Measurements from ENCODE around the gene PNRC1.
"Not testable (repeated sequence)": the region's sequence is repeated elsewhere in the genome, so short reads cannot be mapped to it uniquely, and the experiment has no call there.

Gene PNRC1

DNA sequence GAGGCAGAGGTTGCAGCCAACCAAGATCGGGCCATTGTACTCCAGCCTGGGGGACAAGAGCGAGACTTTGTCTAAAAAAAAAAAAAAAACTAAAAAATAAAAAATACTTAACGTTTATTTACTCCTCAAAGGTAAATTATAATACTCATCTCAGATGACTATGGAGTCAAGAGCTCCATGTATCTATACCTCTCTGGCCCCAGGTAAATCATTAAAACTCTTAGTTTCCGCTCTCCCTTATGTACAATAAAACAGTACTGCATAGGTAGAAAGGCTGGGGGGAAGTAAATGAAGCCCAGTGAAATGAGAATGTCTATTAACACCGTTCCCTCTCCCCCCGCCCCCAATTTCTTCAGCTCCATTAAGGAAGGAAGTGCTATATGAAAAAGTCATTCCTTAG, 36.2 kb downstream of the PNRC1 start:
- no peak for DNase-seq

DNA sequence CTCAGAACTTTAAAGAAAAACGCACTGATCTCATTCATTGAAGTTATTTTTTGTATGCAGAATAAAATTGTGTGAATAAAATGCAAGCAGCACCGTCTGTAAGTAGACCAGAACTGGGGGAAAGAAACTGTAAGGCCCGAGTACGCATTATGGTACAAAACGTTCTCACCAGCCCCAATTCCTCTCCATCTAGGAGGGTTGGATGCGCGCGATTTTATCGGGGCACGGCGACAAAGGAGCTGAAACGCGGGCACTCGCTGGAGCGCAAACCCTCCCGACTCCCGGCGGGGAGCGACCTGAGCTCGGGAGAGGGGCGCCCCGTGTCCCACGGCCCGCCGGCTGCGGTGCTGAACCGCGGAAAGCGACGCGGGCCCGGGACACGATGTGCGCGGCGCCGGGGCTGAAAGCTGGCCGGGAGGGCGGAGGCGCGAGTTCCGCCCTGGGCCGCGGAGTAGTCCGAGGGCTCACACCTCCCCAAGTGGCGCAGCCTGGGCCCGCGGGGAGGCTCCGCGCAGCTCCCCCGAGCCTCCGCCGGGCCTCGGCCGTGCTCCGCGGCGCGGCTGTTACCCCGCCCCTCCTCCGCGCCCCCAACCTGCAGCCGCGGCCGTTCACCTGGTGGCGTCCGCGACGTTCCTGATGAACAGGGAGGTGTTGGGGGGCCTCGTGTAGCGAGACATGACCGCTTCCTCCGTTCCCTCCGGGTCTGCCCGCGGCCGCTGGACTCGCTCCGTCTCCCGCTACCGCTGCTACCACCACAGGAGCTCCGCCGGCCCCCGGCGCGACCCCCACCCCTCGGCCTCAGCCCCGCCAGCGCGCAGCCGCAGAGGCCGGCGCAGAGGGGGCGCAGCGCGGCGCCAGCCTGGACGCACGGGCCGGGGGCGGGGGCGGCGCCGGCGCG, 36.9 kb downstream of the PNRC1 start, which contains the start of gene SRSF12:
Gene SRSF12 (minus strand): TSS at position 861 of the 898 bp plus-strand sequence. CDS start 184 bp downstream, at position 677.
- peak; percentile 13 for DNase-seq

DNA sequence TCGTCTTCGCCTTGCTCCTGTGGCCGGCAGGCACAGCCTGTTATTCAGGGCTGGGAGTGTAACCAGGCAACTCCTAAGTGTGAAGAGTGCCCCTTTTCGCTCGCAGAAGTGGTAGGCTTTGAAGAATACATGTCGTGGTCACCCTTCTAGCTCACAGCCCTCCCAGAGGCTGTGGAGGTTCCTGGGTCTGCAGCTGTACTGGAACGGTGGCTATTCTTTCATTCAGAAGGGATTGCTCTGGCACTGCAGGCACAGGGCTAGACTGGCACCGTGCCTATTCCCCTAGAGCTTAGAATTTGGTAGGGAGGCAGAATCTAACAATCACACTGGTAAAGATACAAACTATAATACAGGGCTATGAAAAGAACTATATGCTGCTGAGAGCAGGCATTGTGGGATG, 38.4 kb downstream of the PNRC1 start:
- no peak for DNase-seq

DNA sequence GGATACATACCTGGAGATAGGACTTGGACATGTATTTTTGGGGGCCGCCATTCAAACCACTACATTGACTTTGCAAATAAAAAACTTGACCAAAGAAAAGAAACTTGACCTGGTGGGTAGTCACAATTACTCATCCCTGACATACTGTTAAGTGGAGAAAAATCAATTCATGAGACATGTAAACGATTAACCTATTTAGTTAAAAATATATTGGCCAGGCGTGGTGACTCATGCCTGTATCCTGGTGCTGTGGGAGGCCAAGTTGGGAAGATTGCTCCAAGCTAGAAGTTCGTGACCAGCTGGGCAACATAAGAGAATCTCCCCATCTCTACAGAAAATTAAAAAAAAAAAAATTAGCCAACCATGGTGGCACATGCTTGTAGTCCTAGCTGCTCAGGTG, 39.8 kb downstream of the PNRC1 start:
- no peak for DNase-seq

DNA sequence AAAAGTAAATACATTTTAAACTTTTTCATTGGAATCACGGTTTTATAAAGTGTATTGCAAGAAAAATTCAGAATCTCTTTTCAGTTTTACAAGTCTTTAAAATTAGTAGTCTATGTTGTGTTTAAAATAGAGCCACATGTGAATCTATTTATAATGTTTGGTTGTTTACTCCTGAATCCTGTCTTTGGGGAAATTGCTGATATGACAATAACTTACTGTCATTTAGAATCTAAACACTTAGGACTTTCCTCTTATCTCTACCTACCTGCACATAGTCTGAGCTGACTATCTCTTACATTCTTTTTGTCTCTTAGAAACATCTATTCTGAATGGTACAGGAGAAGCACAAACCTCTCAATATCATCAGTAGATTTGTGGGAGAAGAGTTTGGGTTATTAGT, 41.4 kb downstream of the PNRC1 start:
- no peak for DNase-seq

DNA sequence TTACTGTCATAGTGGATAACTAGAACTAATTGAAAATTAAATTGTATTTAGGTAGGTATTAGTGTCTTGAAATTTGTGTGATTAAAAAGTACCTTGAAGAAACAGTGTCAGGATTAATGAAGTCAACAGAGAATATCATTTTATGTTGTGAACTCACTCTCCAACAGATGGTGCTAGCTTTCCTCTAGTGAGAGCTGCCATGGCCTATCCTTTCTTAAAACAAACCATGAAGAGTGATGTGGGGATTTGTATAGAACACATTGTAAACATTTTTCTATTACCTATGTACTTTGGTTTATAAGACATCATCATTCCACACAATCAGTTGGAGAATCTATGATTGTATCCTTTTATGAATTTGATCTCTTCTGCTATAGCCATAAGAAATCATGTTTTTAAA, 42.1 kb downstream of the PNRC1 start:
- no peak for DNase-seq

DNA sequence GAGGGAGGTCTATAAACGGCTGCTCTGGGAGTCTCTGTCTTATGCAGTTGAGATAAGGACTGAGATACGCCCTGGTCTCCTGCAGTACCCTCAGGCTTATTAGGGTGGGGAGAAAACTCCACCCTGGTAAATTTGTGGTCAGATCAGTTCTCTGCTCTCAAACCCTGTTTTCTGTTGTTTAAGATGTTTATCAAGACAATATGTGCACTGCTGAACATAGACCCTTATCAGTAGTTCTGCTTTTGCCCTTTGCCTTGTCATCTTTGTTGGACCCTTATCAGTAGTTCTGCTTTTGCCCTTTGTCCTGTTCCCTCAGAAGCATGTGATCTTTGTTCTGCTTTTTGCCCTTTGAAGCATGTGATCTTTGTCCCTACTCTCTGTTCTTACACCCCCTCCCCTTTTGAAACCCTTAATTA, 47.7 kb downstream of the PNRC1 start:
- DNase-seq, result not testable (repeated sequence)

DNA sequence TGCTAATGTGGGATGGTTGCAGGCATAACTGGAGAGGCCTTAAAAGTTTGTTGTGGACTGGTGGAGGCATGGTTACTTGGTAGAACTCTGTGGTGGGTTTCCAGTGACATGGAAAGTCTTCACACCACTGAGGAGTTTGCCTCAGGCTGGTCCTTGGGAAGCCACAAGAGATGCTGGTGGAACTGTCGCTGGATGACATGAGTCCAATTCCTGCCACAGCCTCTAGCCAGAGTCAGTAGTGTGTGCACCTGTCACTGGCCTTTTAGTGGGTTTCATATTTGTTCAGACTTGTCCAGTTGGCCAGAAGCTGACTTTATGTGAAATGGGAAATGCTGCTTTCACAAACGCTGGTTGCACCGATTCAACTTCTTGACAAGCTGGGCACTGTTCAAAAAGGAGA, 51.0 kb downstream of the PNRC1 start:
- no peak for DNase-seq

DNA sequence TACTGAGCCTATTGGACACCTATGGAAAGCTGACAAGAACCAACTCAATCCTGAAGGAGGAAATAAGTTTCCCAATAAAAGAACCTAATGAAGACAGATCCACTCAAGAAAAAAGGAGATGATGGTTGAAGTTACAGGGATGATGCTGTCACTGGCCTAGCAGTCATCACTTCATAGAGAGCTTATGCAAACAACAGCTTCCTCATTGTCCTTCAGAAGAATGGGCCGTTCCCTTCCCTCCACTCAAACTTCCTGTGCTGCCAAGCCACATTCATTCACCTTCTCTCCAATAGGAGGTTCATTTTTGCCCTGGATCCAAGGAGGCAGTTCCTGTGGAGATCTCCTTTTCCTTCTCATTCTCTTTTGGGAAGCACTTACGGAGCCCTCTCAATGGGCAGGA, 51.5 kb downstream of the PNRC1 start:
- DNase-seq, result no peak

DNA sequence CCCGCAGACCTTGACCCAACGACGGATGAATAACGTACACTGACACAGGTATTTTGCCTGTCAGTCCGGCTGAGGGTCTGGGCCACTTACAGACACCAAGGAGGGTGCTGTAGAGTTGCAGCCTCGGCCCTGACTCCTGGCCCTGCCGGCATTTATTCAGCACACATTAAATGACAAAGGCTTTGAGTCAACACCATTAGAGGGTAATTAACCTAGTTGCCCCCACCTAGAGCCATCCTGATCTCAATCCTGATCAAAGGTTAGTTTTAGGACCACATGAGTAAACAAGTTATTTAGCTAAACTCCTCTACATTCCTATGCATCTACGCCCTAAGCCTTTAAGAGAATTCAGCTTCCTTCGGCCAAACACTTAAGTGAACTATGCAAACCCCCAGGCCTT, 53.4 kb downstream of the PNRC1 start:
- DNase-seq, result no peak

DNA sequence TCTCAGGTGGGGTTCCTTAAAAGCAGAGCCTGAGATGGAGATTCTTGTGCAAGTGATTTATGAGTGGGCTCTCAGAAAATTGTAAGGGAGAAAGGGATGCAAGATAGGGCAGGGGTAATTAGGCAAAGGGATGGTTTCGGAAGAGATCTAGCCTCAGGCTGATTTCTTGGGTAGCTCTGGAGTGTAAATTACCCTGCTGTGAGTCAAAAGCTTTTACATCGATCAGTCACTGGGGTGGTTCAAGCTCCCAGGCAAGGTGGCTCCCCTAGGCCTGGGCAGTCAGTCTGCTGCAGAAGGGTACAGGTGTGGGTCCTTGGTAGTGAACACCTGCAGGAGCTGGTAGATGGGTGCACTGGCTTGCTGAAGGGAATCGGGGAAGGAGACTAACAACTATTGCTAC, 54.2 kb downstream of the PNRC1 start:
- DNase-seq, result no peak
